GM10847 (cell line): Measurements from ENCODE around the gene FAM111B.
"Not testable (repeated sequence)": the region's sequence is repeated elsewhere in the genome, so short reads cannot be mapped to it uniquely, and the experiment has no call there.

Experiments
- POLR2A ChIP-seq: IDR thresholded peaks from 2 replicates; pipeline ENCODE4 v1.6.1; 2011; ENCODE audit not compliant: insufficient read length; ENCODE audit errors: extremely low read depth

FAM111B gene

GRCh38 chr11:59106363-59107336, at the start of gene FAM111B:
FAM111B (plus strand) TSS chr11:59107237; CDS start chr11:59109626, 2,389 bp downstream.
- peak; percentile 76 for TF ChIP-seq POLR2A

GRCh38 chr11:59062602-59063529, 44.2 kb upstream of the FAM111B start:
- TF ChIP-seq POLR2A, result no peak

- TF ChIP-seq POLR2A, result no peak
Observed at GRCh38 chr11:59069087-59069486, 38.0 kb upstream of the FAM111B start.

GRCh38 chr11:59076876-59077571, 30.0 kb upstream of the FAM111B start:
- TF ChIP-seq POLR2A, result no peak

- no peak for TF ChIP-seq POLR2A
Observed at GRCh38 chr11:59078435-59078834, 28.6 kb upstream of the FAM111B start.

- TF ChIP-seq POLR2A, result no peak
Observed at GRCh38 chr11:59079086-59079485, 28.0 kb upstream of the FAM111B start.

- TF ChIP-seq POLR2A, result not testable (repeated sequence)
Observed at GRCh38 chr11:59086007-59086406, 21.0 kb upstream of the FAM111B start, which contains the start of gene GLYATL1B. GLYATL1B (plus strand) TSS chr11:59086307; CDS start chr11:59086307, 0 bp downstream.

GRCh38 chr11:59088162-59088561, 18.9 kb upstream of the FAM111B start:
- TF ChIP-seq POLR2A, result no peak

- no peak for TF ChIP-seq POLR2A
Observed at GRCh38 chr11:59097113-59097708, 9.8 kb upstream of the FAM111B start.

GRCh38 chr11:59102259-59102765, 4.7 kb upstream of the FAM111B start:
- no peak for TF ChIP-seq POLR2A

GRCh38 chr11:59112494-59112893, 5.5 kb downstream of the FAM111B start:
- TF ChIP-seq POLR2A, result no peak

GRCh38 chr11:59114344-59114743, 7.3 kb downstream of the FAM111B start:
- TF ChIP-seq POLR2A, result no peak

GRCh38 chr11:59115553-59115952, 8.5 kb downstream of the FAM111B start:
- no peak for TF ChIP-seq POLR2A

GRCh38 chr11:59117774-59118173, 10.7 kb downstream of the FAM111B start:
- no peak for TF ChIP-seq POLR2A
